Cardiac fibroblast (primary cell): ENCODE results near the gene DIP2C.
A peak's percentile ranks its signal among the peaks of the same experiment; 100 is the strongest.
"Not testable (repeated sequence)": the region's sequence is repeated elsewhere in the genome, so short reads cannot be mapped to it uniquely, and the experiment has no call there.

Source experiments
- DNase-seq, 2 donors: peaks; one replicate each; pipeline versions ENCODE4 v3.0.0 to v3.0.0-alpha.2; 2010; ENCODE audit warnings: low read depth in 2 of 2
- H3K4me3 ChIP-seq, 2 donors: replicated peaks in 1 of 2; 1 replicate in 1 of 2; 2 replicates in 1 of 2; pipeline ENCODE4 v1.5.1; 2011; ENCODE audit warnings: low read depth in 2 of 2, low read length in 2 of 2, mild to moderate bottlenecking in 2 of 2, moderate library complexity in 1 of 2
- CTCF ChIP-seq: IDR thresholded peaks from one replicate; pipeline ENCODE4 v1.5.1; 2011; ENCODE audit warnings: low read depth, mild to moderate bottlenecking, low read length, inconsistent platforms

Gene DIP2C

DNA sequence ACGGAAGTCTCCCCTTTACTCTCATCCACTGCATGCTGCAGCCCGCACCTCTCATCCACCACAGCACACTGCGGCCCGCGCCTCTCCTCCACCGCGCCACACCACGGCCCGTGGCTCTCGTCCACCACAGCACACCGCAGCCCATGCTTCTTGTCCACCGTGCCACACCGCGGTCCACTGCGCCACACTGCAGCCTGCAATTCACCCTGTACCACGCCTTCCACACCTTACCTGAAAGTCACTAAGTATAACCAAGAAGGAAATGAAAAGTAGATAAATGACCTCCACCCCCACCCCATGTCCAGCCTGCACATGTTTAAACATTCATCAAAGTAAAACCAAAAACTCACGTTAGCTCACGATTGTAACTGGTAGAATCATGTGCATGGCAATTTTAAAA, 176.1 kb downstream of the DIP2C start:
- TF ChIP-seq CTCF = no peak
- H3K4me3 ChIP-seq = no peak overlapping the region
- DNase-seq = no peak

- not testable (repeated sequence) for H3K4me3 ChIP-seq, DNase-seq
These were observed 176.8 kb downstream of the DIP2C start for GRCh38 chr10:512661-513060.

- no peak for TF ChIP-seq CTCF
- DNase-seq = no peak
- H3K4me3 ChIP-seq = no peak overlapping the region
These were observed 177.6 kb downstream of the DIP2C start for GRCh38 chr10:511849-512191.

DNA sequence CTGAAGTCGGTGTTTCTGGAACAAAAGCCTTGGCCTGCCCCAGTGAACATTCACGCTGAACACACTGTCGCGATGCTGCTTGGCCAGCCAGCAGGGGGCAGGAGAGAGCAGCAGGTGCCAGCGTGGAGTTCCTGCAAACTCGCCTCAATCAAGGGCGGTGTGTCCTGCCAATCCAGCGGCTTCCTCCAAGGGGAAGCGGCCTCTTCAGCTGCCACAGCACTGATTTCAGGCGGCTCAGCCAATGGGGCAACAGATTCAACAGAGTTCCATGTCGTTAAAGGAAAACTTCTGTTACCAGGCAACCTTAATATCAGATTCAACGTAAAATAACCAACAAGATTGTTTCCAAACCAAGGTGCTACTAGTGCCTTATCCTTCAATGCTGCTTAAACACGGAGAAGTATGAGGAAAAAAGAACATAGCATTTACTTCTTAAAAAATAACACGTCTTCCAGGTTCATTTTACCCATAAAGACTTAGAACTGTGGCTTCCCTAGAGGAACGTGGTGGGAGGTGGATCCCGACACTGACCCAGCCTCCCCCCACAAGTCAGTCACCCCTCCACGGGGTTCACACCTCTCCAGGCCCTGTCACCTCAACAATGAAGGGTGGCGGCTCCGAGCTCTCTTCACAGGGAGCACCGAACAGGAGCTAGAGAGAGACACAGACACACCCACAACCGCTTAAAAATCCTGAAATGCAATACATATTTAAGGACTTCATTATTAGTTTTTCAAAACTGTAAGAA, 178.2 kb downstream of the DIP2C start:
- DNase-seq = peak; percentile 93 to 97
- peak; percentile 99 for TF ChIP-seq CTCF

GRCh38 chr10:510415-510881, 179.0 kb downstream of the DIP2C start:
- DNase-seq = peak in 1 of 2 donors; percentile 9
- no peak for TF ChIP-seq CTCF
- H3K4me3 ChIP-seq = no peak overlapping the region

More for the DNA sequence above, 178.2 kb downstream of the DIP2C start:
- H3K4me3 ChIP-seq = no peak overlapping the region

GRCh38 chr10:509361-510102, 179.9 kb downstream of the DIP2C start:
- DNase-seq = no peak
- TF ChIP-seq CTCF = no peak
- H3K4me3 ChIP-seq = no peak overlapping the region

DNA sequence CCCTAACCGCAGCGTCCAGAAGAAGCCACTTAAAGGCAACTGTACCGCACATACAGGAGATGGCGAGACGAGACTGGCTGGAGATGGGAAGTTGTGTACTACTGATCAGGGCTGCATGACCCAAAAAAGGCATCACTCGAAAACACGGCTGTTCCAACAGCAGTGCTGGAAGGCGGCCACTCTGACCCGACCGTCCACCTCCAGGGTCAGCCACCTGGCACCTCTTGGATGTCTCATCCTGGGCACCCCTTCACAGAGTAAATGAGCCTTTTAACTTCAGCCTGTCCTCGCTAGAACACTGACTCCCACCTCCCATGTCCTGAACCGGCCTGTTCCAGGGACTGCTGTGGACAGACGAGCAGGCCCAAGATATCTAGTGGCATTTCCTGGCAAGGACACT, 180.7 kb downstream of the DIP2C start:
- TF ChIP-seq CTCF = no peak
- no peak overlapping the region for H3K4me3 ChIP-seq
- DNase-seq = no peak
